Prostate gland (tissue), 2 donors: Measurements from ENCODE around the gene TNFRSF6B.

ENCODE experiments used
- POLR2A ChIP-seq: fragments of 450-650 bp; IDR thresholded peaks from one replicate; pipeline ENCODE4 v1.6.1; 2016; ENCODE audit warnings: antibody characterized with exemption, mild to moderate bottlenecking
- POLR2AphosphoS5 ChIP-seq: sonication (generic); formaldehyde crosslinking; IDR thresholded peaks from one replicate; pipeline ENCODE4 v1.6.1; 2017; ENCODE audit warnings: antibody characterized with exemption
- TF ChIP-seq, protein P1 (sequence below), 4 experiments: fragments of 200-600 bp in 2 of 4; fragments of 450-650 bp in 2 of 4; sonication (generic) in 2 of 4; IDR thresholded peaks; 1 replicate in 3 of 4; 2 replicates in 1 of 4; pipeline ENCODE4 v1.5.1; 2016 to 2019; ENCODE audit warnings: antibody characterized with exemption in 4 of 4, mild to moderate bottlenecking in 2 of 4, moderate library complexity in 2 of 4

DNA sequence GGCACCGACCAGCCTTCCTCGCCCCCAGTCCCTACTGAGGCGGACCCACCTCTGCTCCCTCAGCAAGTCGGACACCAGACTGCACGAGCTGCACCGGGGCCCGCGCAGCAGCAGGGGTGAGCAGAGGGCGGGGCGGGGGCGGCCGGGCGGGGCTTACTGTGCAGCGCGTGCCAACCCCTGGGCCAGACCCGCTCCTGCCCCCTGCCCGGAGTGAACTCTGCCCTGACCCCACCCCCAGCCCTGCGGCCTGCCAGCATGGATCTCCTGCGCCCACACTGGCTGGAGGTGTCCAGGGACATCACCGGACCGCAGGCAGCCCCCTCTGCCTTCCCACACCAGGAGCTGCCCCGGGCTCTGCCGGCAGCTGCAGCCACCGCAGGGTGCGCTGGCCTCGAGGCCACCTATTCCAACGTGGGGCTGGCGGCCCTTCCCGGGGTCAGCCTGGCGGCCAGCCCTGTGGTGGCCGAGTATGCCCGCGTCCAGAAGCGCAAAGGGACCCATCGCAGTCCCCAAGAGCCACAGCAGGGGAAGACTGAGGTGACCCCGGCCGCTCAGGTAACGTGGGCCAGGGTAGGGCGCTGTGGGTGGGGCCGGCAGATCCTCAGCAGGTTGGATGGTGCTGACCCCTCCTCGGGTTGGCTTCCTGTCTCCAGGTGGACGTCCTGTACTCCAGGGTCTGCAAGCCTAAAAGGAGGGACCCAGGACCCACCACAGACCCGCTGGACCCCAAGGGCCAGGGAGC, 41.7 kb downstream of the TNFRSF6B start:
- TF ChIP-seq, protein P1, sequence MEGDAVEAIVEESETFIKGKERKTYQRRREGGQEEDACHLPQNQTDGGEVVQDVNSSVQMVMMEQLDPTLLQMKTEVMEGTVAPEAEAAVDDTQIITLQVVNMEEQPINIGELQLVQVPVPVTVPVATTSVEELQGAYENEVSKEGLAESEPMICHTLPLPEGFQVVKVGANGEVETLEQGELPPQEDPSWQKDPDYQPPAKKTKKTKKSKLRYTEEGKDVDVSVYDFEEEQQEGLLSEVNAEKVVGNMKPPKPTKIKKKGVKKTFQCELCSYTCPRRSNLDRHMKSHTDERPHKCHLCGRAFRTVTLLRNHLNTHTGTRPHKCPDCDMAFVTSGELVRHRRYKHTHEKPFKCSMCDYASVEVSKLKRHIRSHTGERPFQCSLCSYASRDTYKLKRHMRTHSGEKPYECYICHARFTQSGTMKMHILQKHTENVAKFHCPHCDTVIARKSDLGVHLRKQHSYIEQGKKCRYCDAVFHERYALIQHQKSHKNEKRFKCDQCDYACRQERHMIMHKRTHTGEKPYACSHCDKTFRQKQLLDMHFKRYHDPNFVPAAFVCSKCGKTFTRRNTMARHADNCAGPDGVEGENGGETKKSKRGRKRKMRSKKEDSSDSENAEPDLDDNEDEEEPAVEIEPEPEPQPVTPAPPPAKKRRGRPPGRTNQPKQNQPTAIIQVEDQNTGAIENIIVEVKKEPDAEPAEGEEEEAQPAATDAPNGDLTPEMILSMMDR (IDR thresholded peaks at IDR 0.05) = no peak
- TF ChIP-seq POLR2A = no peak
- no peak for TF ChIP-seq POLR2AphosphoS5
